Loucy (cell line): Measurements from ENCODE around the gene NADSYN1.

Experiments used
- CTCF ChIP-seq: fragments of 200-600 bp; sonication (generic); conservative IDR thresholded peaks from 2 replicates; pipeline ENCODE4 v1.5.1; 2014; ENCODE audit warnings: mild to moderate bottlenecking, antibody characterized with exemption, low read length
- EZH2phosphoT487 ChIP-seq: fragments of 200-600 bp; IDR thresholded peaks from 2 replicates; pipeline ENCODE4 v1.6.1; 2018; ENCODE audit warnings: antibody characterized with exemption, mild to moderate bottlenecking, moderate library complexity, borderline replicate concordance

DNA sequence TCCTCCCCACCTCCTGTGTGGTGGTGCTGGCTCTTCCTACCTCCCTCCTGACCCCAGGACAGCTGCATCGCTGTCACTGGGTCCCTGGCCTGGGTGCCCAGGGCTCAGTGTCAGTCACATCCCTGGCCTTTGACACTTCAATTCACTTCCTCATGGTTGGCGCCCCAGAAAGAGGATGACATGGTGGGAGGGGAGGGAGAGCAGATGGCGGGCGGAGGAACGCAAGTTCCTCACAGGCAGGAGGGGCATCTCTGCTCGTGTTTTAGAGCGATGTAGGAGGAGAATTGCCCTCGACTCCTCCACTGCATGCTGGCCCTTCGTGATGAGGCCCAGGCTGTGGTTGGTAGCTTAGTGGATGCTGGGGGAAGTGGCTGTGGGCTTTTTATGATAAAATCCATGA lies 38.9 kb downstream of the NADSYN1 start:
- no peak for TF ChIP-seq CTCF
- TF ChIP-seq EZH2phosphoT487 = no peak
